ENCODE data around the gene TNIP2.
"Not testable (repeated sequence)": the region's sequence is repeated elsewhere in the genome, so short reads cannot be mapped to it uniquely, and the experiment has no call there.

The TNIP2 gene

GRCh38 chr4:2743518-2744445 lies 12.4 kb downstream of the TNIP2 start:
- no peak for DNase-seq

GRCh38 chr4:2742823-2743517 lies 13.2 kb downstream of the TNIP2 start:
- DNase-seq, result no peak

DNA sequence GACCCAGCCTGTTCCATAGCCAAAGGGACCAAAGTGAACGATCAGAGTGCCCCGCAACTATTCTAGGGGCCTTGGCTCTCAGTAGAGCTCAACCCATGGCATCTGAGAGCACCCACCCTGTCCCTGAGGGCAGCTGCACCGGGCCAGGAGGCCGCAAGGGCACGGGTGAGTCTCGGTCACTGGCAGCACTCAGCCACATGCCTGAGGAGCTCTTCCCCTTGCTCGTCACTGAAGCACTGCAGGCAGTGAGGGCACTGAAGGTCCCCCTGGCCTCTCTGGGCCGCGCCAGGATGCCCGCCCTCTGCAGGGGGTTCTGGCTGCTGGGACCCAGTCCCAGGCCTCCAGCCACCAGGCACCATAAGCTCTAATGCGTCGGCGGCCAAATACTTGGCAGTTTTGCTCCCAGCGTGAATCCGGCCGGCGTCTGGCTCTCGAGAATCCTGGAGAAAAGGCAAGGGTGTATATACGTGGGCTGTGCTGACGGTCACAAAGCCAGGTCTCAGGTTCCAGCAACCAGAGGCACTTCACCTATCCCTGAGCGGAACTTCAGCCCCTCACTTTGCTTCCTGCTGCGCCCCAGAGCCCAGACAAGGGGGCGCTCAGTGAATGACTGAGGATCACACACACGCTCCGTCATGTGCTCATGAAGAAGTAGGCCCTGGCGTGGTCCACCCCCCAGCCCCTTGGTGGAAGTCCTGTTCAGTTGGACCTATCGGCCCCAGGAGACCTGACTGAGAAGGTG lies 13.9 kb downstream of the TNIP2 start:
- no peak for DNase-seq

DNA sequence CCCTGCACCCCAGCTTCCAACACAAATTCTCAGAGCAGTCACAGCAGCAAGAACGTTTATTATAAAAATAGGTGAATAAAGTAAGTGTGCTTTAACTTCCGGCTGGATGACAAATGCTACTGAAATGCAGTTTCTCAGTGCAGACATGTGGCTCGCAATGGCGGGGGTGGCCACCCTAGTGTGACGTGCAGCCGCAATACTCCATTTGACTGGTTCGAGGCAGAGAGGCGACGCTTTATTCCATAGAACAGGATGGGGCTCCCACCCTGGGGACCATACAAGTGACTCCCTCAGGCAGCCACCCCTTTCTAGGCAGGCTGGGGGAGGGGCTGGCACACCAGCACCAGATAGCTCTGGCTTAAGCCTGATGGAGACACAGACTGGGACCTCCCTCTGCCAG lies 14.5 kb downstream of the TNIP2 start:
- no peak for DNase-seq

DNA sequence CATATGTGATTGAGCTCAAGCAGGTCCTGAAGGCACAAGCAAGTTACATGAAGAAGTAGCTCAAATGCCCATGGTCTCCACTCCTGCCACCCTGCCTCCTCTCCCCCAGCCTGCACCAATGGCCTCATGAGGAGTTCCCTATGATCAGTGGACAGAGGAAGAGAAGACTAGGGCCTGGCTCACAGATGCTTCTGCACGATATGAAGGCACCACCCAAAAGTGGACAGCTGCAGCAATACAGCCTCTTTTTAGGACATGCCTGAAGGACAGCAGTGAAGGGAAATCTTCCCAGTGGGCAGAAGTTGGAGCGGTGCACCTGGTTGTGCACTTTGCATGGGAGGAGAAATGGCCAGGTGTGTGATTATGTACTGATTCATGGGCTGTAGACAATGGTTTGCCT lies 17.8 kb downstream of the TNIP2 start:
- not testable (repeated sequence) for DNase-seq

DNA sequence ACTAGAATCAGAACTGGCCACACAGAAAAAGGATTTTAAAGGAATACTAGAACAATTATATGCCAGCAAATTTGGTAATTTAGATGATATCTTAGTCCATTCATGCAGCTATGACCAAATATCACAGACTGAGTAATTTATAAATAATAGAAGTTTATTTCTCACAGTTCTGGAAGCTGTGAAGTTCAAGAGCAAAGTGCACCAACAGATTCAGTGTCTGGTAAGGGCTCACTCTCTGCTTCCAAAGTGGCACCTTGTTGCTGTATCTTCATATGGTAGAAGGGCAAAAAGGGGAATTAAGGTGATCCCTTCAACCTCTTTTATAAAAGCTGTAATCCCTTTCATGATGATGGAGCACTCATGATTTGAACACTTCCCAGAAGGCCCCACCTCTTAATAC lies 20.3 kb downstream of the TNIP2 start:
- DNase-seq, result no peak

DNA sequence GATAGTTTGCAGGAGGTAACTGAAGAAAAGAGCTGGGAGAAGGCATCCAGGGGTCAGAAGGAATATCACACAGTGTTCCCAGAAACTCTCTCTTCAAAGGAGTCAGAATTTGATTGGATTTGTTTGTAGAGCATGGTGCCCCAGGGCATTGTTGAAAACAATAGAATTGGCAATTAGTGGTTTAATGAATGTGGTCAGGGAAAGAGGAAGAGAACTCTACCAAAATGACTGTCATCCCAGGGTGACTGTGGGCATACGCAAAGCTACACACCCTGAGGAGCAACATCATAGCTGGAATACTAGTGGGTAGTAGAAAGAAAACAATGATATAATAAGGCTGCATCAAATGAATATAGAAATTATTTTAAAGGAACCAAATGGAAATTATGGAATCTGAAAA lies 21.5 kb downstream of the TNIP2 start:
- no peak for DNase-seq

DNA sequence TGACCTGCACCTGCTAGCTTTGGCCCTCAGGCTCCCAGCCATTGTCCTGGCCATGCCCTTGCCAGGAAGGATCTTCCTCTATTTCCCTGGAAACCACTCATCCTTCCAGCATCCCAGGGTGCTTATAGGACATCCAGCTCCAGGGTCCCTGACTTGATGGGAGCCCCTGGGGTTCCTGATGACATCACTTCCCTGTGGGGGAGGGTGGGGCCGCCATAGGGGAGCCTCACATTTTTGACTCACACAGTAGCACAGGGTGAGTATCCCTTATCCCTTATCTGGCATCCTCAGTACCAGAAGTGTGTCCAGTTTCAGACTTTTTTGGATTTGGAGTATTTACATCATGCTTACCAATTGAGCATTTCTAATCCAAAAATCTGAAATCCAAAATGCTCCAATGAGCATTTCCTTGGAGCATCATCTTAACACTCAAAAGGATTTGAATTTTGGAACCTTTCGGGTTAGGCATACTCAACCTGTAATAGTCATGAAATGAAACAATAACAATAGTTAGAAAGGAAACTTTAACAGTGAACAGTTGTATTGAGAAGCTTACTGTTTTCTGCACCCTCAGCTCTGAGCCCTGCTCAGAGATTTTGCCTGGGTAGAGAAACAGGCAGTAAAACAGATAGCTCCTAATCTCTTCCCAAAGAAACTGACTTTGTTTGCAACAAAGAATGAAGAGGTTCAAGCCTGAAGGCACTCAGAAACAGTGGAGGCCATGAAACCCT lies 22.1 kb downstream of the TNIP2 start:
- DNase-seq, result no peak

DNA sequence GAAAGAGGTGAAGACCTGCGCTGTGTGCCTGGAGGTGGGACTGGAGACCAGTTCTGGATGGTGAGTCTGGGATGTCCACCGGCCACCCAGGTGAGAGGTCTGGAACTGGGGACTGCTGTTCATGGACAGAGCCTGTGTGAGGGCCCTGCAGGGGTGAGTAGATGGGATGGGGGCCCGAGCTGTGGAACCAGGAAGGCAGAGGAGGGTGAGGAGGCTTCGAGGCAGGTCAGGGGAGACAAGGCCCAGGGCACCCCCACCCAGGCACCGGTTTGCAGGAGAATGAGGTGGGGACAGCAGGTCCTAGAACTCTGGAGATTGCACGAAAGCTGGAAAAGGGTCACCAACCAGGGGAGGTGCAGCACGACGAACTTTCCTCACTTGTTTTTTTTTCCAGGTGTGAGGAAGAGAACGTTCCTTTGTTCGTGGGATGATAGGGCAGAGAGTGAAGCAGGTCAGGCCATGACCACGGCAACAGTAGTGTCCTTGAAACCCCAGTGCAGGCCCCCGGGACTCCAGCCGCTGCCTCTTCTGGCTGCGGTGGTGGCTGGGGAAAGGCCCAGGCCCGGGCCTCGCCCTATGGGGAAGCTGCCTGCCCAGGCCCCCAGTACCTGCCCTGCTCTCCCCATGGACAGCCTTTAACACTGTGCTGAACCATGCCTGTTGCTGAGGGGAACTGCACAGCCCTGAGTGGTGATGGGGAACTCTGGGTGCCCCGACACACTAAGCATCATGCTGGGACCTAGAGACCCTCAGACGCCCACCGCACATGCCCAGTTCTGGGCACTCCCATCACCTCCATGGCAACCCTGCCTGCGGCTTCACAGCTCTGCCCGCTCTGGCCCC lies 22.9 kb downstream of the TNIP2 start:
- DNase-seq, result no peak

- DNase-seq, result no peak
These were observed 23.6 kb downstream of the TNIP2 start for GRCh38 chr4:2732526-2732925.

- no peak for DNase-seq
These were observed 24.2 kb downstream of the TNIP2 start for GRCh38 chr4:2731907-2732317.

DNA sequence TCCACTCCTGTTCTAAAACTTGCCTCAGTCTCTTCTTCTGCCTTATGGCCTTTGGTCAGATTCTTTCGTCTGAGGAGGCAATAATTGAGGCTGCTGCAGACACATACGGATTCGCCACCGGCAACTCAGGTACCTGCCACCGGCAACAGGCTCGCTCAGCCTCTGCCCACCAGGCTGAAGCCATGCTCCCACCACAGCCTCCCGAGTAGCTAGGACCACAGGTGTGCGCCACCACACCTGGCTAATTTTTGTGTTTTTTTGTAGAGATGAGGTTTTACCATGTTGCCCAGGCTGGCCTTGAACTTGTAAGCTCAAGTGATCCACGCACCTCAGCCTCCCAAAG lies 26.6 kb downstream of the TNIP2 start:
- no peak for DNase-seq

GRCh38 chr4:2728806-2729532 lies 27.2 kb downstream of the TNIP2 start:
- no peak for DNase-seq

- DNase-seq, result no peak
These were observed 27.9 kb downstream of the TNIP2 start for GRCh38 chr4:2728221-2728620.

DNA sequence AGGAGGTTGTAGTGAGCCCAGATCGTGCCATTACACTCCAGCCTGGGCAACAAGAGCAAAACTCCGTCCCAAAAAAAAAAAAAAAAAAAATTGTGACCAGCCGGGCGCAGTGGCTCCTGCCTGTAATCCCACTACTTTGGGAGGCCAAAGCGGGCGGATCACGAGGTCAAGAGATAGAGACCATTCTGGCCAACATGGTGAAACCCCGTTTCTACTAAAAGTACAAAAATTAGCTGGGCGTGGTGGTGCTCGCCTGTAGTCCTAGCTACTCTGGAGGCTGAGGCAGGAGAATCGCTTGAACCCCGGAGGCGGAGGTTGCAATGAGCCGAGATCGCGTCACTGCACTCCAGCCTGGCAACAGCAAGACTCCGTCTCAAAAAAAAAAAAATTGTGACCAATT lies 29.3 kb downstream of the TNIP2 start:
- DNase-seq, result not testable (repeated sequence)

- no peak for DNase-seq
These were observed 30.8 kb downstream of the TNIP2 start for GRCh38 chr4:2725380-2725779.

DNA sequence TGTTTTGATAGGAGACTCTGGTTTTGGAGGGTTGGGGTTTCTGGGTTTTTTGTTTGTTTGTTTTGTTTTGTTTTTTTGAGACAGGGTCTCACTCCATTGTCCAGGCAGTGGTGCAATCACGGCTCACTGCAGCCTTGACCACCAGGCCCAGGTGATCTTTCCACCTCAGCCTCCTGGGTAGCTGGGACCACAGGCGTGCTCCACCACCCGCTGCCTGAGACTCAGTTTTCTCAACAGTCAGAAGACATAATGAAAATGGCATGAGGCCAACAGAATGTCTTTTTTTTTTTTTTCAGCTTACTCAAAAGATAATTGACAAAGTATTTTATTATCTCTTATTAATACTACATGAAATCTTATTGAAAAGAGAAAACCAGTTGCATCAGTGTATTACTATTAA lies 32.4 kb downstream of the TNIP2 start:
- DNase-seq, result no peak

- no peak for DNase-seq
These were observed 34.1 kb downstream of the TNIP2 start for GRCh38 chr4:2722033-2722432.

- no peak for DNase-seq
These were observed 34.5 kb downstream of the TNIP2 start for GRCh38 chr4:2721586-2721985.

- DNase-seq, result no peak
These were observed 39.9 kb downstream of the TNIP2 start for GRCh38 chr4:2716236-2716635.

DNA sequence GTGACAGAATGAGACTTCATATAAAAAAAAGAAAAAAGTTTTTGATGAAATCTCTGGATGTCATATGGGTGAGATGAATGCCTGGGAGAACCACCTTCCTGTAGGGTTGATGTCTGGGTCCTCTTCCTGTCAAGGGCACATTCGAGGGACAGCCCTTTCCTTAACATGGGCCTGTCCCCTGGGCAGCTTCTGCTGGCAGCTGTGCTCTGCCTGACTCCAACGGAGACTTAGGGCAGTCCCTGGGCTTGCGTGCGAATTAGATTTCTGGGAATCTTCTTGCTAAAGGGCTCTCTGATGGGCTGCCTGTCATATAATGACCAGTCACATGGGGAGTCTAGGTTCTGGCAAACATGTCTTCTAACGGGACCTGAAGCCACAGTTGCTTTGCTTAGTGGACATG lies 40.7 kb downstream of the TNIP2 start:
- no peak for DNase-seq
